HCEC 1CT (cell line): ENCODE measurements around the gene DENND10.
A peak's percentile ranks its signal among the peaks of the same experiment; 100 is the strongest.
"Not testable (repeated sequence)": the region's sequence is repeated elsewhere in the genome, so short reads cannot be mapped to it uniquely, and the experiment has no call there.

Experiments used
- DNase-seq: peaks from one replicate; pipeline ENCODE4 v3.0.0-alpha.2; 2017

DENND10 gene

GRCh38 chr10:119103903-119104653 is at the start of gene DENND10:
Gene DENND10 (plus strand): TSS chr10:119104113. CDS start chr10:119104143, 30 bp downstream.
- peak; percentile 73 for DNase-seq

GRCh38 chr10:119055472-119055871 is 48.4 kb upstream of the DENND10 start:
- DNase-seq = no peak

DNA sequence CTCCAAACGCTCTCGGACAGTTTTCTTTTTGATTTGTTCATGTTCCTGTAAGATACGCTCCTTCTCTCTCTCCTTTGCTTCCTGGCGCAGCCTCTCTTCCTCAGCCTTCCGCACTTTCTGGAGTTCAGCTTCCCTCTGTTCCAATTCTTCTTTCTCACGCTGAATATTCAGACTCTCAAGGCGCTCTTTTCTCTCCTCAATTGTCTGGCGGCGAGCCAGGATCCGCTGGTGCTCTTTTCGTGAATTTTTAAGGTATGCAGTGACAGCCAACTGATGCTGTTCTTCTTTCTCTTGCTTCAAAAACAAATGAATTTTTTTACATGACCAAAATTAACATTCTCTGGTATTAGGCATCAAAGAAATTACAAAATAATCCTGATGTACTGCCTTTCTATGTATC is 45.9 kb upstream of the DENND10 start:
- DNase-seq = no peak

GRCh38 chr10:119059557-119059956 is 44.4 kb upstream of the DENND10 start:
- no peak for DNase-seq

DNA sequence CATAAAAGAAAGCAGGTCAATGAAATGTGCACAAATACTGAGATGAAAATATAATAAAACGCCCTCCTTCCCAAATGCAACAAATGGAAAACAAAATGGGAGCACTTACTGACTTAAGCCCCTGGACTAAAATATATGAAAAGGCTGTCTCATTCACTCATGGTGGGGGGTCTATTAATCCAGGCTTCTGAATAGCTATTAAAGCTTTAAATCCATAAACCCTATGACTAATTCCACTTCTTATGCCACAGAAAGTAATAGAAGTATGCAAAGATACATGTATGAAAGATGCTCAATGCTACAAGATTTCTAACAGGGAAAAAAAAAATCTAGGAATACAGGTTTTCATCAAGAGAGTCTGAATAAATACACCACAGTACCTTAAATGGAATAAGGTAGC is 43.8 kb upstream of the DENND10 start:
- DNase-seq = no peak

DNA sequence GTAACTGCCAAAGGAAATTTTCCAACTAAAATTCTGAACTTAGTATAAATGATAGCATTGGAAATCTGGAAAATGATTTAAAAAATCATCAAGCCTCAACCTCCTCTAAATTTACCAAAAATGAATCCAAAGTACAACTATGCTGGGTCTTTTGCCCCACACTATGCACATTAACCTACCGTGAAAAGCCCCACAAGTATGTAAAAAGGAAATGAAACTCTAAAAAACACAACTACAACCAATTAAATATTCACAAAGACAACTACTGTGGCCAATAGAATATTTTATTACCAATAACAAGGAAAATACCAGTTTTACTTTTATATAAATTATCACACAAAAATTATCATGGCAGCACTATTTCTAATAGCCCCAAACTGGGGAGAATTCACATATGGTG is 42.6 kb upstream of the DENND10 start:
- no peak for DNase-seq

- DNase-seq = no peak
These were observed 42.0 kb upstream of the DENND10 start for GRCh38 chr10:119061926-119062325.

DNA sequence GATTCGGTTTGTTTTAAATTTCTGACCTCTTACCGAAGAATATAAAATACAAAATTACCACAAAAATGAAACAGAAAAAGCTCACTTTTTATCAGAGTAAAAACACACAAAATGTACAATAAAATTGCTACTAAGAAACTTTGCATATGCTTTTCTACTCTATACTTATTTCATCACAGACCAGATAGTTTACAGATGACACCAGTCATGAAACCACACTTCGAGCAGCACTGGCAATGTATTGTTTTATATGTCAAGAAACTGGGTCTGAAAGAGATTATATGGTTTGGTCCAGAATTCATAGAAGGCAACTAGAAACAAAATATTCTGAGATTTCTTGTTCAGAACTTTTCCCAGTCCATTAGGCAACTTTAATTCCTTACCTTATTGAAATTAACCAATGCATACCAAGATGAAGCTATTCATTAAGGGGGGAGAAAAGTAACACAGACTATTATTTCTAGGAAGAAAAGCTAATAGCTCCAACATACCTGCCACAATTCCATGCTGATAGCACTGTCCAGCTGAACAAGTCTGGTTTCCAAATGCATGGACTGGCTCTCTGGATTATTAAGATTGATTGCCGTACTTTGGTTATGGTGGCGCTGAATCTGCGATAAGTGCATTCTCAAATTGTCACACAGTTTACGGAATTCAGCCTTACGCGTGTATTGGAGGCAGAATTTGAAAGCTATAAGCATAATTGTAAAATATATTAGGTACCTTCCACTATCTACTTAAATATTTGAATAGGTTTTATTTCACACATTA is 33.3 kb upstream of the DENND10 start:
- DNase-seq = no peak

DNA sequence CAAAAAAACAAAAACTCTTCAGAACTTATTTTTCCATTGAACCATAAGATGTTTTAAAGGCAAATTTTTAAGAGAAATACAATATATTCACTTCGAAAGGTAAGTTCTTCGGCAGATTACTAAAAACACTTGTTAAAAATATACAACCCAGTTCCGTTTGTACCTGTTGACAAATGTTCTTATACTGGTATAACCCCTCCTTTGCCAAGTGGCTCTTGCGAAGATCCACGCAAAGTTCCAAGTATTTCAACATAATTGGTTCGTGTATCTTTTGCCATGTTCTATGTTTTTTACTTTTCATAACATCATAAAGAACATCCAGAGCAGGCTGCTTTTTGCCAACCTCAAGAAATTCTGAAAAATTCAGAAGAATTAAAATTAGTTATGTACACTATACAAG is 30.3 kb upstream of the DENND10 start:
- DNase-seq = no peak

DNA sequence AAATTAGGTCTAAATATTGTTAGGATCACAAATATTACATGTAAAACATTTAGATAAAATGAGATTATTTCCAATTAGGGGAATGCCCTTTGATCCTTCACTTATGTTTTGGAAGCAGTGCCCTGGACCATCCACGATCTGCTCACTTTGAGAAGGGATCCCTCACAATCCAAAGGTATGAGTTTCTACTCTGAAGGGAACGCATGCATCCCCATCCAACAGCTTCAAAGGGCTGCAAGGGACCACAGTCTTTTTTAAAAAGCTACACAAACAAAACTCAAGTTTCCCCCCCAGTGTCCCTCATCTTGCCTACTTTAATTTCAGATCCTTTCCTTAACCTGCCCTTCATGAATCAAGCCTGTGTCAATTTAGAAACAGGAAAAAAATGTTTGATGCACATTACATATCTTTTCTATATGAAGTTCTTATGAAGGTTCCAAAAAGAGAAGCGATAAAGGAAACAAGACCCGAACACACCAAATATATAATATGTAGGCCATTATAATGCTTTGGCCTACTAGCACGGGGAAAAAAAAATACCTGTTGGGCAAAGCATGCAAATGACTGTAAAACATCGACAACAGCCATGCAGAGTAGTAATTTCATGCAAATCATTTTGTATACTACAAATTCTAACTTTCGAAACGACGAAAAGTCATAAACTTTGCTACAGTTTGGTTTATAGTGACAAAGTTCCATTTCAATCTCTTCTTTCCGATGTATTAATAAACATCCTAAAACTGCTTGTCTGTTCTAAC is 25.3 kb upstream of the DENND10 start:
- DNase-seq = no peak

DNA sequence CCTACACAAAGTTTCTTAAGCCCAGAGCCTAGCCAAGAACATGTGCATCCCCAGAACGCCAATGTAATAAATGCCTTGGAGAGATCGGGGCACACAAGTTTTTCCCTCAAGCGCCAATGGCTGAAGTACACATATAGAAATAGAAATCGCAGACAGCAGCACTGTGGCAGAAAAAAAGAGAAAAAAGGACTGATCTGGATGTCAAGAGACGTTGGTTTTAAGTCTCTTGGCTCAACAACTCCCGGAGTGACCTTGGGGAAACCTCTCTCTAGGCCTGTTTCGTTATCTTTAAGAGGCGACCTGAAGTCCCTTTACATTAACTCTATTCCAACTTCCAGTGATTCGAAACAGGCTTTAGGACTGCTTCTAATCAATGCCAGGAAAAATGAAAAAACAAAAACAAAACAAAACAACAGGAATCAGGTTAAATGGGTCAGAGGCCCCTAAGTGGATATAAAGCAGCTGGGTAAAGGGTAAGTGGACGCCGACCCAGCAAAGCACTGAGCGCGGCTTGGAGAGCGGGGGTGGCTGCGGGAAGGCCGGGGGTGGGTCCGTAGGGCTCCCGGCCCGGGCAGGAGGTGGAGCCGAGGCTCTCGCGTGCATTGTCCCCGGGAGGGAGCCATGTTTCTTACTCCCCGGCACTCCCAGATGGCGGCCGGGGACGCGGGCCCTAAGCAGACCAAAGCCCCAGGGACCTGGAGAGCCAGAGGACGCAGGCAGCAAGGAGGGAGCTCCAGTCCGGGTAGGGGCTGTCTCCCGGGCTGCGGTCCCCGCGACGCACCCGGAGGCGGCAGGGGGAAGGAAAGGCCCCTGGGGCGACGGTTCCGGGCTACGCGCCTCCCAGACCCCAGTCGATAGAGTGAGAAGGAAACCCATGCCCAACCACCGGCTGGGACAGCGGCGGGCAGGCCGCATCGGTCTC is 24.1 kb upstream of the DENND10 start:
- DNase-seq = peak; percentile 77

- DNase-seq = peak; percentile 92
These were observed 23.2 kb upstream of the DENND10 start, which contains the start of gene EIF3A for GRCh38 chr10:119080521-119081259. Gene EIF3A (minus strand): TSS chr10:119080817. CDS start chr10:119080676, 141 bp downstream.

DNA sequence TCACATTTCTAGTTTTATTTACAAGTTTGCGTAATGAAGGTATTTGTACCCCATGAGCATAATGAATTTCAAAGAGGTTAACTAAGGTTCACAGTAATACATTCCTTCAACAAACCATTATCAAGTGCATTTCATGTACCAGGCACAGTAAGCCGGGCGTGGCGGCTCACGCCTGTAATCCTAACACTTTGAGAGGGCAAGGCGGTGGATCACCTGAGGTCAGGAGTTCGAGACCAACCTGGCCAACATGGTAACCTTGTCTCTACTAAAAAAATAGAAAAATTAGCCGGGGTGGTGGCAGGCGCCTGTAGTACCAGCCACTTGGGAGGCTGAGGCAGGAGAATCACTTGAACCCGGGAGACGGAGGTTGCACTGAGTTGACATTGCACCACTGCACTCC is 19.0 kb upstream of the DENND10 start:
- no peak for DNase-seq

GRCh38 chr10:119087271-119087882 is 16.5 kb upstream of the DENND10 start:
- DNase-seq = no peak

- no peak for DNase-seq
These were observed 13.7 kb upstream of the DENND10 start for GRCh38 chr10:119090026-119090795.

GRCh38 chr10:119090968-119091367 is 12.9 kb upstream of the DENND10 start:
- peak; percentile 66 for DNase-seq

DNA sequence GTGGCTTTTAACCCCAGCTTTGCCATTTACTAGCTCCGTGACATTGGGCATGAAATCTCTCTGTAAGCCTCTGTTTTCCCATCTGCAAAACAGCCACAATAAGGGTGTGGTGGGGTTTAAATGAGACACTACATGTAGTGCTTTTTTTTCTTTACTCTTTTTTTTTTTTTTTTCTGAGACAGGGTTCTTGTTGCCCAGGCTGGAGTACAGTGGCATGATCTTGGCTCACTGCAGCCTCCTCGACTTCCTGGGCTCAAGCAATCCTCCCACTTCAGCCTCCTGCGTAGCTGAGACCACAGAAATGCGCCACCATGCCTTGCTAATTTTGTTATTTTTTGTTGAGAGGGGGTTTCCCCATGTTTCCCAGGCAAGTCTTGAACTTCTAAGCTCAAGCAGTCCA is 8.3 kb upstream of the DENND10 start:
- DNase-seq = no peak

GRCh38 chr10:119096641-119097415 is 7.1 kb upstream of the DENND10 start:
- not testable (repeated sequence) for DNase-seq

DNA sequence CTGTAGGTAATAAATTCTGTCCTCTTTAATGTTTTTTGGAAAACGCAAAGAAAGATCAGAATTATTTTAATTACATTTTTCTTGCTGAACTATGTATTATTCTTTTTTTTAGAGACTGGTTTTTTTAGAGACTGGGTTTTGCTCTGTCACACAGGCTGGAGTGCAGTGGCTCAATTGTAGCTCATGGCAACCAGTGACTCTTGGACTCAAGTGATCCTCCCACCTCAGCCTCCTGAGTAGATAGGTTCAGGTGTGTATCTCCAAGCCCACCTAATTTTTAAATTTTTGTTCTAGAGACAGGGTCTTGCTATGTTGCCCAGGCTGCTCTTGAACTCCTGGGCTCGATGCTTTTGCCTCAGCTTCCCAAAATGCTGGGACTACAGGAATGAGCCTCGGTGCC is 5.3 kb upstream of the DENND10 start:
- DNase-seq = no peak
